SK-N-SH treated with all-trans-retinoic acid at 6 μM for 48 hours (cell line): ENCODE data around the gene TASP1.

ENCODE experiments used
- GLIS3 ChIP-seq: fragments of 250-450 bp; sonication (Bioruptor Pico); IDR thresholded peaks from 2 replicates; pipeline ENCODE4 v1.5.0; 2020; ENCODE audit warnings: mild to moderate bottlenecking, moderate library complexity
- ZNF565 ChIP-seq: fragments of 450-650 bp; formaldehyde crosslinking; conservative IDR thresholded peaks from 2 replicates; pipeline ENCODE4 v1.5.0; 2020; ENCODE audit warnings: low read depth, mild to moderate bottlenecking, moderate library complexity
- TF ChIP-seq, protein P1 (sequence below): fragments of 250-450 bp; sonication (Bioruptor Pico); IDR thresholded peaks from 2 replicates; pipeline ENCODE4 v1.5.1; 2020; ENCODE audit warnings: low read depth, mild to moderate bottlenecking, moderate library complexity
- TF ChIP-seq, protein P2 (sequence below): fragments of 250-450 bp; sonication (Bioruptor Pico); IDR thresholded peaks from 2 replicates; pipeline ENCODE4 v1.8.0; 2020; ENCODE audit warnings: mild to moderate bottlenecking, moderate library complexity, borderline replicate concordance

DNA sequence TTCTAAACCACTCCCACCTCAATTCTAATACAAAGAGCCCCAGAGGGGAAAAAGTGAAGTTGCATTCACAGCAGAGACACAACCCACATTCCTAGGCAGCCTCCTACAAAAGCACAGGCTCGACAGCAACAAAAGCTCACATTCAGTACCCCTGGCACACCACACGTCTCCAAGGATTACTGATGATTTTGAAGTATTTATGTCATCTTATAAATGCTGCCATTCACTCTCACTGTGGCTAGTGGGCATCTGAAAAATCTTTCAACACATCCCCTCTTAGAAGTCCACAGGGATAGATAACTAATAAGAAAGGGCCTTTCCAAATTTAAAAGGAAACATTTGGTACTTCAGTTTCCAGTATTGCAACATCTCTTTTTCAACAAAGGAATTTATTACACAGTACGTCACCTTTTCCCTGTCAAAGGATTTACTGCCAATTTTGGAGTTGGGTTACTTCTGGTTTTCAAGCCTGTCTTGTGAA, 146.7 kb downstream of the TASP1 start:
- TF ChIP-seq, protein P1, sequence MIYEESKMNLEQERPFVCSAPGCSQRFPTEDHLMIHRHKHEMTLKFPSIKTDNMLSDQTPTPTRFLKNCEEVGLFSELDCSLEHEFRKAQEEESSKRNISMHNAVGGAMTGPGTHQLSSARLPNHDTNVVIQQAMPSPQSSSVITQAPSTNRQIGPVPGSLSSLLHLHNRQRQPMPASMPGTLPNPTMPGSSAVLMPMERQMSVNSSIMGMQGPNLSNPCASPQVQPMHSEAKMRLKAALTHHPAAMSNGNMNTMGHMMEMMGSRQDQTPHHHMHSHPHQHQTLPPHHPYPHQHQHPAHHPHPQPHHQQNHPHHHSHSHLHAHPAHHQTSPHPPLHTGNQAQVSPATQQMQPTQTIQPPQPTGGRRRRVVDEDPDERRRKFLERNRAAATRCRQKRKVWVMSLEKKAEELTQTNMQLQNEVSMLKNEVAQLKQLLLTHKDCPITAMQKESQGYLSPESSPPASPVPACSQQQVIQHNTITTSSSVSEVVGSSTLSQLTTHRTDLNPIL (CRISPR knock-in tag), result no peak
- TF ChIP-seq, protein P2, sequence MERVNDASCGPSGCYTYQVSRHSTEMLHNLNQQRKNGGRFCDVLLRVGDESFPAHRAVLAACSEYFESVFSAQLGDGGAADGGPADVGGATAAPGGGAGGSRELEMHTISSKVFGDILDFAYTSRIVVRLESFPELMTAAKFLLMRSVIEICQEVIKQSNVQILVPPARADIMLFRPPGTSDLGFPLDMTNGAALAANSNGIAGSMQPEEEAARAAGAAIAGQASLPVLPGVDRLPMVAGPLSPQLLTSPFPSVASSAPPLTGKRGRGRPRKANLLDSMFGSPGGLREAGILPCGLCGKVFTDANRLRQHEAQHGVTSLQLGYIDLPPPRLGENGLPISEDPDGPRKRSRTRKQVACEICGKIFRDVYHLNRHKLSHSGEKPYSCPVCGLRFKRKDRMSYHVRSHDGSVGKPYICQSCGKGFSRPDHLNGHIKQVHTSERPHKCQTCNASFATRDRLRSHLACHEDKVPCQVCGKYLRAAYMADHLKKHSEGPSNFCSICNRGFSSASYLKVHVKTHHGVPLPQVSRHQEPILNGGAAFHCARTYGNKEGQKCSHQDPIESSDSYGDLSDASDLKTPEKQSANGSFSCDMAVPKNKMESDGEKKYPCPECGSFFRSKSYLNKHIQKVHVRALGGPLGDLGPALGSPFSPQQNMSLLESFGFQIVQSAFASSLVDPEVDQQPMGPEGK (CRISPR knock-in tag), result no peak
- TF ChIP-seq GLIS3 (CRISPR knock-in tag) (no peak), ZNF565 (CRISPR knock-in tag) (no peak)
